ENCODE data around the gene LZTS2.
A peak's percentile ranks its signal among the peaks of the same experiment; 100 is the strongest.

LZTS2 gene

GRCh38 chr10:100979791-100980272 is 19.8 kb upstream of the LZTS2 start:
- no peak for DNase-seq

- no peak for DNase-seq
Observed at GRCh38 chr10:100980311-100980710, 19.3 kb upstream of the LZTS2 start.

GRCh38 chr10:100980711-100981110 is 18.9 kb upstream of the LZTS2 start:
- DNase-seq, result no peak

- DNase-seq, result no peak
Observed at GRCh38 chr10:100981178-100981772, 18.3 kb upstream of the LZTS2 start.

- DNase-seq, result no peak
Observed at GRCh38 chr10:100982916-100983830, 16.4 kb upstream of the LZTS2 start.

GRCh38 chr10:100983868-100984671 is 15.5 kb upstream of the LZTS2 start:
- DNase-seq, result no peak

- DNase-seq, result no peak
Observed at GRCh38 chr10:100984672-100985177, 14.9 kb upstream of the LZTS2 start.

- DNase-seq, result no peak
Observed at GRCh38 chr10:100985336-100985735, 14.3 kb upstream of the LZTS2 start.

GRCh38 chr10:100986623-100986951 is 13.0 kb upstream of the LZTS2 start:
- no peak for DNase-seq

GRCh38 chr10:100986952-100987684 is 12.5 kb upstream of the LZTS2 start, which contains the start of the genes MRPL43 and TWNK:
MRPL43 (minus strand) TSS chr10:100987497; CDS start chr10:100987443, 54 bp downstream.
TWNK (plus strand) TSS chr10:100987543; CDS start chr10:100988211, 668 bp downstream.
- peak; percentile 54 to 82 for DNase-seq

- DNase-seq, result no peak
Observed at GRCh38 chr10:100987685-100988049, 11.9 kb upstream of the LZTS2 start.

GRCh38 chr10:100988166-100988565 is 11.4 kb upstream of the LZTS2 start:
- DNase-seq, result no peak

- no peak for DNase-seq
Observed at GRCh38 chr10:100989088-100989487, 10.5 kb upstream of the LZTS2 start.

GRCh38 chr10:100993986-100994708 is 5.5 kb upstream of the LZTS2 start:
- peak; percentile 52 to 55 for DNase-seq

- DNase-seq, result no peak
Observed at GRCh38 chr10:100995181-100995580, 4.4 kb upstream of the LZTS2 start.

- DNase-seq, result no peak
Observed at GRCh38 chr10:100996678-100997359, 2.8 kb upstream of the LZTS2 start.

GRCh38 chr10:100997360-100998182 is 2.0 kb upstream of the LZTS2 start:
- DNase-seq, result peak; percentile 70 to 79

GRCh38 chr10:100998183-100998990 is 1.2 kb upstream of the LZTS2 start:
- DNase-seq, result peak; percentile 92 to 95

All from hippocampal formation (tissue), 2 donors.